HepG2 (cell line): ENCODE data around the gene OPRD1. TPM values are rescaled to one million over a fixed set of nuclear protein-coding genes. Genes with fewer than 3 reads are reported as not detected.

ENCODE experiments used
- ATAC-seq: fragments of 200-7000 bp; cut with Tn5 transposase; 3 replicates; pipeline ENCODE4 v1.9.1; 2020; ENCODE audit warnings: mild to moderate bottlenecking, moderate library complexity
- BruUV-seq: library from RNA; stranded (reverse); fragments of 400-500 nt; replicated peaks from 2 replicates; lab custom pipeline; 2021; lab: Mats Ljungman, UMichigan
- CTCF ChIA-PET: fragments of 300-600 bp; formaldehyde crosslinking; extraction: SDS; loops from one replicate; lab custom pipeline; 2021; ENCODE audit warnings: low total read pairs, inconsistent platforms, low intra/inter-chr PET ratio; lab: Yijun Ruan, JAX
- POLR2A ChIA-PET: fragments of 350-600 bp; sonication (Branson Sonifier 250); formaldehyde crosslinking; loops from one replicate; lab custom pipeline; 2020; ENCODE audit warnings: antibody characterized with exemption, inconsistent platforms; lab: Yijun Ruan, JAX
- DNase-seq: peaks from one replicate; pipeline ENCODE4 v3.0.0-alpha.2; 2015; ENCODE audit warnings: low spot score
- FAIRE-seq: peaks from 3 replicates; lab custom pipeline; 2011; peaks lifted over from hg19 to GRCh38; lab: Jason Lieb, UNC
- H2AFZ ChIP-seq: one replicate; pipeline ENCODE4 v1.6.1; 2011; ENCODE audit warnings: low read length, inconsistent platforms
- H3K27ac ChIP-seq: fragments of 300-600 bp; 3 replicates; pipeline ENCODE4 v1.8.0; 2011; ENCODE audit warnings: mixed run types, mild to moderate bottlenecking, mixed read lengths, low read length, inconsistent platforms; ENCODE audit not compliant: insufficient read depth; ENCODE audit errors: extremely low read length
- H3K27me3 ChIP-seq, 2 experiments: fragments of 200-600 bp in 1 of 2; 2 replicates in 1 of 2; 3 replicates in 1 of 2; pipeline versions ENCODE4 v1.6.0 to v1.8.0; 2011; ENCODE audit warnings: low read length in 2 of 2, mild to moderate bottlenecking in 2 of 2, moderate library complexity in 2 of 2, inconsistent platforms in 1 of 2; ENCODE audit not compliant: insufficient read depth in 2 of 2, control insufficient read depth in 1 of 2
- H3K36me3 ChIP-seq, 2 experiments: fragments of 200-600 bp in 1 of 2; replicated peaks in 1 of 2; 2 replicates in 1 of 2; 3 replicates in 1 of 2; pipeline versions ENCODE4 v1.5.1 to v1.8.0; 2011; ENCODE audit warnings: low read length in 2 of 2, inconsistent platforms in 1 of 2; ENCODE audit not compliant: insufficient read depth in 2 of 2, control insufficient read depth in 1 of 2
- H3K4me1 ChIP-seq: 2 replicates; pipeline ENCODE4 v1.5.1; 2012; ENCODE audit warnings: low read length, inconsistent platforms; ENCODE audit not compliant: insufficient read depth
- H3K4me2 ChIP-seq: 2 replicates; pipeline ENCODE4 v1.6.0; 2011; ENCODE audit warnings: low read depth, low read length, inconsistent platforms
- H3K4me3 ChIP-seq, 3 experiments: fragments of 200-600 bp in 1 of 3; sonication (generic), shearing (Covaris generic) in 1 of 3; replicated peaks in 1 of 3; 2 replicates each; pipeline ENCODE4 v1.5.1; 2011 to 2016; ENCODE audit warnings: low read length in 3 of 3, inconsistent platforms in 2 of 3, low read depth in 2 of 3, mild to moderate bottlenecking in 2 of 3, control low read depth in 1 of 3, mixed read lengths in 1 of 3; ENCODE audit not compliant: insufficient read depth in 1 of 3
- H3K79me2 ChIP-seq: one replicate; pipeline ENCODE4 v1.6.1; 2011; ENCODE audit warnings: low read length, inconsistent platforms; ENCODE audit not compliant: insufficient read depth
- H3K9ac ChIP-seq: 2 replicates; pipeline ENCODE4 v1.6.0; 2011; ENCODE audit warnings: mild to moderate bottlenecking, low read depth, low read length, inconsistent platforms; ENCODE audit not compliant: insufficient read depth
- H3K9me3 ChIP-seq: 2 replicates; pipeline ENCODE4 v1.5.1; 2012; ENCODE audit warnings: mild to moderate bottlenecking, low read length
- H4K20me1 ChIP-seq: 2 replicates; pipeline ENCODE4 v1.6.0; 2011; ENCODE audit warnings: inconsistent platforms, mild to moderate bottlenecking, low read length, moderate library complexity; ENCODE audit not compliant: insufficient read depth
- CEBPB ChIP-seq: IDR thresholded peaks from 2 replicates; pipeline ENCODE4 v1.6.1; 2011; ENCODE audit warnings: low read depth, low read length, improper control_type of control experiment, borderline replicate concordance
- HNRNPK ChIP-seq: fragments of 200-400 bp; formaldehyde crosslinking; IDR thresholded peaks from 2 replicates; pipeline ENCODE4 v1.6.1; 2018; ENCODE audit warnings: low read length, low read depth, moderate library complexity, mild to moderate bottlenecking; ENCODE audit not compliant: poor library complexity, severe bottlenecking
- LCORL ChIP-seq, 2 experiments: fragments of 450-650 bp in 1 of 2; sonication (generic) in 1 of 2; formaldehyde crosslinking in 1 of 2; IDR thresholded peaks; 2 replicates each; pipeline versions ENCODE4 v1.5.0 to v1.6.1; 2017 to 2020; ENCODE audit warnings: antibody characterized with exemption in 1 of 2, missing genetic modification reagents in 1 of 2
- MZF1 ChIP-seq: sonication (generic); formaldehyde crosslinking; IDR thresholded peaks from 2 replicates; pipeline ENCODE4 v1.8.1; 2023; ENCODE audit warnings: mild to moderate bottlenecking, missing genetic modification reagents, borderline replicate concordance
- NFYC ChIP-seq: IDR thresholded peaks from 2 replicates; pipeline ENCODE4 v1.6.1; 2016; ENCODE audit warnings: missing genetic modification reagents, missing compliant biosample characterization
- PCBP1 ChIP-seq: fragments of 200-400 bp; formaldehyde crosslinking; IDR thresholded peaks from 2 replicates; pipeline ENCODE4 v1.6.1; 2017; ENCODE audit warnings: mild to moderate bottlenecking, low read depth, low read length, borderline replicate concordance
- PCBP2 ChIP-seq: fragments of 200-400 bp; formaldehyde crosslinking; optimal IDR thresholded peaks from 2 replicates; pipeline ENCODE3; 2018; ENCODE audit warnings: low read length, low read depth; ENCODE audit not compliant: poor library complexity, severe bottlenecking
- PPARG ChIP-seq: conservative IDR thresholded peaks from 2 replicates; pipeline ENCODE4 v1.6.1; 2016; ENCODE audit warnings: missing biosample characterization, missing genetic modification reagents
- ZNF431 ChIP-seq: sonication (generic); formaldehyde crosslinking; IDR thresholded peaks from 2 replicates; pipeline ENCODE4 v1.9.0; 2022; ENCODE audit warnings: missing genetic modification reagents, low read depth, mild to moderate bottlenecking, borderline replicate concordance
- ZNF460 ChIP-seq: sonication (generic); formaldehyde crosslinking; IDR thresholded peaks from 2 replicates; pipeline ENCODE4 v1.5.1; 2020; ENCODE audit warnings: missing genetic modification reagents, mild to moderate bottlenecking, borderline replicate concordance
- ZNF496 ChIP-seq: sonication (generic); formaldehyde crosslinking; IDR thresholded peaks from 2 replicates; pipeline ENCODE4 v1.8.1; 2023; ENCODE audit warnings: mild to moderate bottlenecking, moderate library complexity, missing genetic modification reagents; ENCODE audit not compliant: insufficient replicate concordance
- ZNF562 ChIP-seq: sonication (generic); formaldehyde crosslinking; IDR thresholded peaks from 2 replicates; pipeline ENCODE4 v1.8.0; 2022; ENCODE audit warnings: missing genetic modification reagents, borderline replicate concordance
- ZNF816 ChIP-seq: sonication (generic); formaldehyde crosslinking; IDR thresholded peaks from 2 replicates; pipeline ENCODE4 v1.8.0; 2022; ENCODE audit warnings: missing genetic modification reagents, mild to moderate bottlenecking, borderline replicate concordance
- WGBS: methylation state at CpG from one replicate; pipeline ENCODE4 v1.1.6; 2017; ENCODE audit warnings: low lambda C conversion rate; 5-methylcytosine and 5-hydroxymethylcytosine counted together
- in situ Hi-C: cut with HindIII; loops from 2 replicates; pipeline ENCODE4 v1.10.0; 2017; ENCODE audit warnings: low pct_unique_long_range_greater_than_20kb; ENCODE audit not compliant: extremely low pct_ligation_motif_present
- intact Hi-C: fragments of 100-400 bp; cut with micrococcal nuclease; formaldehyde crosslinking; loops from one replicate; pipeline ENCODE4 v1.10.0; 2022; ENCODE audit not compliant: unreplicated experiment
- polyA plus RNA-seq, 8 experiments: library from polyadenylated mRNA; depleted of rRNA in 3 of 8; stranded (reverse) in 7 of 8; unstranded in 1 of 8; fragments of >200 nt; fragmentation: Illumina TruSeq in 4 of 8; extraction: Trizol in 4 of 8; gene quantifications; 2 replicates each; pipeline versions ENCODE4 v1.2.1 to v1.2.3, GENCODE V29; 2011 to 2016; ENCODE audit warnings: low read depth in 4 of 8, missing spikeins in 1 of 8, mixed read lengths in 1 of 8; ENCODE audit not compliant: insufficient read depth in 1 of 8
- total RNA-seq, 5 experiments: library from RNA; depleted of rRNA; stranded (reverse); fragments of >200 nt; fragmentation: Illumina TruSeq; extraction: Trizol; gene quantifications; 2 replicates each; pipeline ENCODE4 v1.2.3, GENCODE V29; 2016; ENCODE audit warnings: low read depth in 1 of 5

The OPRD1 gene
- total and polyA plus RNA-seq, 2 of the 13 experiments (the other 11 are each of a cell fraction or from before 2014, with no cell fraction given) = 0.02 to 0.03 TPM

DNA sequence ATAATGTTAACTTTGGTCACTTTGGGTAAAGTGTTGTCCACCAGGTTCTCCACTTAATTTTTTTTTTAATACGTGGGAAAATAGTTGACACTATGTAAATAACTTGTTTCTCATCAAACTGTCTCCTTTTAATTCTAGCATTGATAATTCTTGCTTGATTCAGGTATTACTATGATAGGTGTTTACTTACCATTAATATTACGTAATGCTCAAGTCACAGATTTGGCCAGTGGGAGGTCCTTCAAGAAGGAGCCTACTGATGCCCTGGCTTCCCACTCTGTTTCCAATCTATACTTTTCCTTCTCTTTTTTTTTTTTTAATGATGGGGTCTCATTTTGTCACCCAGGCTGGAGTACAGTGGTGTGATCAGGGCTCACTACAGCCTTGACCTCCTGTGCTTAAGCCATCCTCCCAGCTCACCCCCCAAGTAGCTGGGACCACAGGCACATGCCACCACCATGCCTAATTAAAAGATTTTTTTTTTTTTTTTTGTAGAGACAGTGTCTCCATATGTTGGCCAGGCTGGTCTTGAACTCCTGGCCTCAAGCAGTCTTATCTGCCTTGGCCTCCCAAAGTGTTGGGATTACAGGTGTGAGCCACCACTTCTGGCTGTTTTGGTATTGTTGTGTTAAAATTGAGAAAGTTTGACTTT, 45.3 kb upstream of the OPRD1 start:
- Histone ChIP-seq H3K79me2 (peaks cover 43% of the 10 kb centered on the region), H2AFZ (no peak overlapping the region), H3K4me3 (no peak overlapping the region), H3K27ac (no peak overlapping the region), H3K4me1 (no peaks in the 10 kb centered on the region), H3K27me3 (no peaks in the 10 kb centered on the region; a peak in 1 of 5 replicates), H3K4me2 (no peak overlapping the region), H3K9ac (no peak overlapping the region), H4K20me1 (peaks cover 29% of the 10 kb centered on the region), H3K36me3 (peaks cover 13 to 38% of the 10 kb centered on the region in 2 experiments), H3K9me3 (no peaks in the 10 kb centered on the region)
- BruUV-seq = no TSS peak
- ATAC-seq (no peak), DNase-seq (no peak), FAIRE-seq (no peak)
- ChIA-PET CTCF (no interaction called here), POLR2A (no interaction called here)
- intact Hi-C loops = no loop called here
- 92% methylated on average over 2 of the region's 2 CpGs for WGBS
- in situ Hi-C loops = no loop called here
- TF ChIP-seq MZF1 = no peak
- TF ChIP-seq LCORL (IDR thresholded peaks at IDR 0.05) = no peak
- no peak for TF ChIP-seq LCORL (CRISPR knock-in tag; IDR thresholded peaks at IDR 0.05)
- no peak for TF ChIP-seq ZNF816 (CRISPR knock-in tag)
- TF ChIP-seq ZNF431 (CRISPR knock-in tag) = no peak
- TF ChIP-seq ZNF460 (CRISPR knock-in tag) = 0 out of 2 replicates have a peak, but pooled peaks have one; percentile 10
- TF ChIP-seq ZNF496 (CRISPR knock-in tag) = no peak
- TF ChIP-seq CEBPB = peak; percentile 64; the same call in 1 of the 2 replicates

DNA sequence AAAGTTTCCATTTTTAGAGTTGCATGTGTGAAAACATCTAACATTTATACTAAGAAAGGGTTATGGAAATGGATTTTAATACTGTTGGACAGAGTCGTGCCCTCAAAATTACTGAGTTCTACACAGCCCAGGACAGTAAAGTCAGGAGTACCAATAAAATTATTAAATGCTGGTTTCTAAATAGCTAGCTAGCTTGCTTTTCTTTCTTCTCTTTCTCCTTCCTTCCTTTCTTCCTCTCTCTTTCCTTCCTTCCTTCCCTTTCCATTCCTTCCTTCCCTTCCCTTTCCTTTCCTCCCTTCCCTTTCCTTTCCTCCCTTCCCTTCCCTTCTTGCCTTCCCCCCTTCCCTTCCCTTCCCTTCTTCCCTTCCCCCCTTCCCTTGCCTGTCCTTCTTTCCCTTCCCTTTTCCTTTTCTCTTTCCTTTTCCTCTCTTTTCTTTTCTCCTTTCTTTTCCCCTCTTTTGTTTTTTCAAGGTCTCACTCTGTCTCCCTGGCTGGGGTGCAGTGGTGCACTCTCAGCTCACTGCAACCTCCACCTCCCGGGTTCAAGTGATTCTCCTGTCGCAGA, 41.3 kb upstream of the OPRD1 start:
- in situ Hi-C loops = no loop called here
- no peak overlapping the region for H3K27ac ChIP-seq
- CTCF ChIA-PET = no interaction called here
- intact Hi-C loops = no loop called here
- H3K4me1 ChIP-seq = no peaks in the 10 kb centered on the region
- FAIRE-seq = no peak
- peaks cover 16% of the 10 kb centered on the region for H4K20me1 ChIP-seq
- peaks cover 9 to 28% of the 10 kb centered on the region in 2 experiments for H3K36me3 ChIP-seq
- H3K9ac ChIP-seq = no peak overlapping the region
- H2AFZ ChIP-seq = no peak overlapping the region
- no peaks in the 10 kb centered on the region for H3K27me3 ChIP-seq
- POLR2A ChIA-PET = no interaction called here
- TF ChIP-seq HNRNPK (peak; percentile 79), PCBP2 (peak; percentile 95), PCBP1 (0 out of 2 replicates have a peak, but pooled peaks have one; percentile 48), NFYC (CRISPR knock-in tag) (no peak), ZNF562 (no peak), PPARG (CRISPR knock-in tag) (no peak)
- H3K79me2 ChIP-seq = peaks cover 18% of the 10 kb centered on the region
- no peak for DNase-seq
- no peak for ATAC-seq
- H3K4me3 ChIP-seq = no peak overlapping the region
- no TSS peak for BruUV-seq
- H3K9me3 ChIP-seq = no peaks in the 10 kb centered on the region
- H3K4me2 ChIP-seq = no peak overlapping the region
- 98% methylated on average over 3 of the region's 3 CpGs for WGBS
